SU-DHL-6 (cell line): ENCODE data around the gene CEND1.

ENCODE experiments used
- EZH2phosphoT487 ChIP-seq: fragments of 200-600 bp; sonication (generic), shearing (Covaris generic); conservative IDR thresholded peaks from 2 replicates; pipeline ENCODE4 v1.6.1; 2018; ENCODE audit warnings: mild to moderate bottlenecking, antibody characterized with exemption, low read length, moderate library complexity, mixed read lengths
- TF ChIP-seq, protein P1 (sequence below): fragments of 200-600 bp; sonication (generic); IDR thresholded peaks from one replicate; pipeline ENCODE4 v1.5.1; 2017; ENCODE audit warnings: antibody characterized with exemption, mild to moderate bottlenecking, low read length, moderate library complexity; ENCODE audit not compliant: insufficient read depth, poor library complexity, severe bottlenecking

GRCh38 chr11:776561-777287 lies 13.2 kb downstream of the CEND1 start:
- TF ChIP-seq, protein P1, sequence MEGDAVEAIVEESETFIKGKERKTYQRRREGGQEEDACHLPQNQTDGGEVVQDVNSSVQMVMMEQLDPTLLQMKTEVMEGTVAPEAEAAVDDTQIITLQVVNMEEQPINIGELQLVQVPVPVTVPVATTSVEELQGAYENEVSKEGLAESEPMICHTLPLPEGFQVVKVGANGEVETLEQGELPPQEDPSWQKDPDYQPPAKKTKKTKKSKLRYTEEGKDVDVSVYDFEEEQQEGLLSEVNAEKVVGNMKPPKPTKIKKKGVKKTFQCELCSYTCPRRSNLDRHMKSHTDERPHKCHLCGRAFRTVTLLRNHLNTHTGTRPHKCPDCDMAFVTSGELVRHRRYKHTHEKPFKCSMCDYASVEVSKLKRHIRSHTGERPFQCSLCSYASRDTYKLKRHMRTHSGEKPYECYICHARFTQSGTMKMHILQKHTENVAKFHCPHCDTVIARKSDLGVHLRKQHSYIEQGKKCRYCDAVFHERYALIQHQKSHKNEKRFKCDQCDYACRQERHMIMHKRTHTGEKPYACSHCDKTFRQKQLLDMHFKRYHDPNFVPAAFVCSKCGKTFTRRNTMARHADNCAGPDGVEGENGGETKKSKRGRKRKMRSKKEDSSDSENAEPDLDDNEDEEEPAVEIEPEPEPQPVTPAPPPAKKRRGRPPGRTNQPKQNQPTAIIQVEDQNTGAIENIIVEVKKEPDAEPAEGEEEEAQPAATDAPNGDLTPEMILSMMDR = no peak
- no peak for TF ChIP-seq EZH2phosphoT487
